IMR-90 (cell line): ENCODE measurements around the gene PQBP1. TPM values are rescaled to one million over a fixed set of nuclear protein-coding genes. Genes with fewer than 3 reads are reported as not detected.
A peak's percentile ranks its signal among the peaks of the same experiment; 100 is the strongest.

Experiments
- ATAC-seq: fragments of 200-7000 bp; cut with Tn5 transposase; 2 replicates; pipeline ENCODE4 v1.9.1; 2020; ENCODE audit warnings: low read depth, mild to moderate bottlenecking, moderate library complexity
- BruUV-seq: library from RNA; stranded (reverse); fragments of 400-500 nt; replicated peaks from 2 replicates; lab custom pipeline; 2021; lab: Mats Ljungman, UMichigan
- CTCF ChIA-PET: fragments of 300-600 bp; formaldehyde crosslinking; extraction: SDS; loops from one replicate; lab custom pipeline; 2021; ENCODE audit warnings: antibody characterized with exemption; lab: Yijun Ruan, JAX
- POLR2A ChIA-PET: fragments of 300-600 bp; sonication (Branson Sonifier 250); formaldehyde crosslinking; loops from one replicate; lab custom pipeline; 2022; ENCODE audit warnings: antibody characterized with exemption; ENCODE audit not compliant: unreplicated experiment; lab: Charles Lee
- DNase-seq: peaks from one replicate; pipeline ENCODE4 v3.0.0; 2013
- H2AFZ ChIP-seq: replicated peaks from 2 replicates; pipeline ENCODE3; 2013; ENCODE audit warnings: low read length, mild to moderate bottlenecking; ENCODE audit not compliant: poor library complexity
- H2AK5ac ChIP-seq: 2 replicates; pipeline ENCODE4 v1.6.1; 2013; ENCODE audit warnings: low read depth, low read length, inconsistent platforms
- H2AK9ac ChIP-seq: replicated peaks from 2 replicates; pipeline ENCODE3; 2013; ENCODE audit warnings: mild to moderate bottlenecking, low read depth, low read length, moderate library complexity; ENCODE audit not compliant: poor library complexity
- H2BK120ac ChIP-seq: 2 replicates; pipeline ENCODE4 v1.6.1; 2013; ENCODE audit warnings: low read depth, low read length, inconsistent platforms
- H2BK15ac ChIP-seq: 3 replicates; pipeline ENCODE4 v1.6.1; 2013; ENCODE audit warnings: low read depth, low read length, inconsistent platforms
- H2BK20ac ChIP-seq: 2 replicates; pipeline ENCODE4 v1.6.1; 2013; ENCODE audit warnings: low read depth, mild to moderate bottlenecking, inconsistent platforms, low read length, moderate library complexity
- H2BK5ac ChIP-seq: 2 replicates; pipeline ENCODE4 v1.6.1; 2013; ENCODE audit warnings: mild to moderate bottlenecking, low read depth, low read length, inconsistent platforms; ENCODE audit not compliant: poor library complexity, severe bottlenecking
- H3K14ac ChIP-seq: replicated peaks from 2 replicates; pipeline ENCODE4 v1.6.1; 2013; ENCODE audit warnings: low read depth, low read length, inconsistent platforms
- H3K18ac ChIP-seq: 2 replicates; pipeline ENCODE4 v1.6.1; 2013; ENCODE audit warnings: low read depth, low read length, control low read depth
- H3K23ac ChIP-seq: 2 replicates; pipeline ENCODE4 v1.6.1; 2013; ENCODE audit warnings: low read depth, low read length, inconsistent platforms
- H3K27ac ChIP-seq: 2 replicates; pipeline ENCODE4 v1.5.1; 2013; ENCODE audit warnings: mild to moderate bottlenecking, control low read depth, low read length; ENCODE audit not compliant: insufficient read depth
- H3K27me3 ChIP-seq: 2 replicates; pipeline ENCODE4 v1.6.1; 2013; ENCODE audit warnings: low read length; ENCODE audit not compliant: control insufficient read depth, insufficient read depth
- H3K36me3 ChIP-seq: 2 replicates; pipeline ENCODE4 v1.6.1; 2013; ENCODE audit warnings: low read length, mixed read lengths; ENCODE audit not compliant: control insufficient read depth, insufficient read depth
- H3K4ac ChIP-seq: 2 replicates; pipeline ENCODE4 v1.6.1; 2013; ENCODE audit warnings: low read depth, low read length, inconsistent platforms
- H3K4me1 ChIP-seq: 2 replicates; pipeline ENCODE4 v1.6.1; 2013; ENCODE audit warnings: low read length, mixed read lengths; ENCODE audit not compliant: control insufficient read depth, insufficient read depth
- H3K4me2 ChIP-seq: 2 replicates; pipeline ENCODE4 v1.6.1; 2013; ENCODE audit warnings: low read depth, mild to moderate bottlenecking, control low read depth, low read length, moderate library complexity
- H3K4me3 ChIP-seq: 2 replicates; pipeline ENCODE4 v1.5.1; 2013; ENCODE audit warnings: low read depth, mild to moderate bottlenecking, control low read depth, low read length, moderate library complexity; ENCODE audit not compliant: insufficient read depth
- H3K56ac ChIP-seq: 2 replicates; pipeline ENCODE4 v1.6.1; 2013; ENCODE audit warnings: low read length, inconsistent platforms; ENCODE audit not compliant: insufficient read depth; ENCODE audit errors: extremely low read depth
- H3K79me1 ChIP-seq, 2 experiments: 2 replicates each; pipeline ENCODE4 v1.6.1; 2013; ENCODE audit warnings: low read length in 2 of 2, inconsistent platforms in 1 of 2, low read depth in 1 of 2
- H3K9ac ChIP-seq: 2 replicates; pipeline ENCODE4 v1.6.1; 2013; ENCODE audit warnings: low read depth, low read length, control low read depth
- H3K9me1 ChIP-seq: 2 replicates; pipeline ENCODE4 v1.6.1; 2013; ENCODE audit warnings: low read length, inconsistent platforms; ENCODE audit not compliant: insufficient read depth
- H3K9me3 ChIP-seq: 2 replicates; pipeline ENCODE4 v1.6.1; 2013; ENCODE audit warnings: low read length; ENCODE audit not compliant: control insufficient read depth, insufficient read depth
- H4K20me1 ChIP-seq: 2 replicates; pipeline ENCODE4 v1.6.1; 2013; ENCODE audit warnings: low read length, inconsistent platforms; ENCODE audit not compliant: insufficient read depth
- H4K5ac ChIP-seq: 2 replicates; pipeline ENCODE4 v1.6.1; 2013; ENCODE audit warnings: mild to moderate bottlenecking, low read depth, low read length, control low read depth
- H4K8ac ChIP-seq, 2 experiments: 2 replicates each; pipeline ENCODE4 v1.6.1; 2013; ENCODE audit warnings: low read depth in 2 of 2, low read length in 2 of 2, control low read depth in 1 of 2, inconsistent platforms in 1 of 2
- H4K91ac ChIP-seq: 2 replicates; pipeline ENCODE4 v1.6.1; 2013; ENCODE audit warnings: low read depth, low read length, inconsistent platforms; ENCODE audit not compliant: insufficient read depth
- BHLHE40 ChIP-seq: fragments of 150-350 bp; IDR thresholded peaks from 2 replicates; pipeline ENCODE4 v1.6.1; 2016; ENCODE audit warnings: mild to moderate bottlenecking, low read depth, low read length
- CEBPB ChIP-seq: IDR thresholded peaks from 2 replicates; pipeline ENCODE4 v1.6.1; 2012; ENCODE audit warnings: low read depth, low read length, improper control_type of control experiment
- CHD1 ChIP-seq: IDR thresholded peaks from 2 replicates; pipeline ENCODE4 v1.6.1; 2012; ENCODE audit warnings: low read depth, low read length, improper control_type of control experiment
- FOS ChIP-seq: fragments of 150-350 bp; IDR thresholded peaks from 2 replicates; pipeline ENCODE4 v1.6.1; 2016; ENCODE audit warnings: low read depth, low read length
- MAZ ChIP-seq: IDR thresholded peaks from 2 replicates; pipeline ENCODE4 v1.6.1; 2012; ENCODE audit warnings: low read depth, mild to moderate bottlenecking, low read length, improper control_type of control experiment, moderate library complexity, borderline replicate concordance
- MXI1 ChIP-seq: IDR thresholded peaks from 2 replicates; pipeline ENCODE4 v1.6.1; 2012; ENCODE audit warnings: low read depth, mild to moderate bottlenecking, low read length, moderate library complexity, borderline replicate concordance
- NFE2L2 ChIP-seq: fragments of 150-350 bp; IDR thresholded peaks from 2 replicates; pipeline ENCODE4 v1.6.1; 2016; ENCODE audit warnings: low read depth, mild to moderate bottlenecking, low read length
- POLR2A ChIP-seq: IDR thresholded peaks from 2 replicates; pipeline ENCODE4 v1.6.1; 2012; ENCODE audit warnings: mild to moderate bottlenecking, low read depth, low read length
- RAD21 ChIP-seq: IDR thresholded peaks from 2 replicates; pipeline ENCODE4 v1.6.1; 2012; ENCODE audit warnings: low read length, improper control_type of control experiment
- RCOR1 ChIP-seq: IDR thresholded peaks from 2 replicates; pipeline ENCODE4 v1.6.1; 2012; ENCODE audit warnings: mild to moderate bottlenecking, low read length, improper control_type of control experiment; ENCODE audit not compliant: insufficient replicate concordance
- SMC3 ChIP-seq: fragments of 150-350 bp; IDR thresholded peaks from 2 replicates; pipeline ENCODE4 v1.6.1; 2016; ENCODE audit warnings: low read depth, mild to moderate bottlenecking, antibody characterized with exemption, low read length, moderate library complexity
- WGBS, 2 experiments: methylation state at CpG; one replicate each; pipeline versions ENCODE4 v1.1.5 to v1.1.7; 2013; ENCODE audit warnings: missing lambda C conversion rate in 2 of 2; ENCODE audit not compliant: insufficient read length in 1 of 2; ENCODE audit errors: extremely low coverage in 2 of 2; 5-methylcytosine and 5-hydroxymethylcytosine counted together
- dilution Hi-C: fragments of 300-500 bp; cut with HindIII; formaldehyde crosslinking; loops from one replicate; pipeline ENCODE4 v1.14.3; 2018; ENCODE audit warnings: low sequenced_read_pairs; ENCODE audit not compliant: unreplicated experiment
- in situ Hi-C: fragments of 300-500 bp; cut with MboI; formaldehyde crosslinking; loops from 3 replicates; pipeline ENCODE4 v1.14.3; 2019; ENCODE audit warnings: low sequenced_read_pairs, inconsistent platforms, mixed read lengths
- intact Hi-C: fragments of 100-400 bp; cut with micrococcal nuclease; formaldehyde crosslinking; loops from 2 replicates; pipeline ENCODE4 v1.10.0; 2022
- polyA plus RNA-seq, 3 experiments: library from polyadenylated mRNA; depleted of rRNA; stranded (reverse); fragments of >200 nt; gene quantifications; 2 replicates each; pipeline ENCODE4 v1.2.3, GENCODE V29; 2012; ENCODE audit warnings: low replicate concordance in 1 of 3
- total RNA-seq: library from RNA; depleted of rRNA; stranded (reverse); fragments of >200 nt; gene quantifications from 2 replicates; pipeline ENCODE4 v1.2.3, GENCODE V29; 2012
- TF ChIP-seq, protein P1 (sequence below): conservative IDR thresholded peaks from 2 replicates; pipeline ENCODE4 v1.5.1; 2012; ENCODE audit warnings: mild to moderate bottlenecking, low read depth, low read length, improper control_type of control experiment

The PQBP1 gene
- total and polyA plus RNA-seq, 2 of the 4 experiments (the other 2 are of a cell fraction), result 96.4 to 120 TPM

DNA sequence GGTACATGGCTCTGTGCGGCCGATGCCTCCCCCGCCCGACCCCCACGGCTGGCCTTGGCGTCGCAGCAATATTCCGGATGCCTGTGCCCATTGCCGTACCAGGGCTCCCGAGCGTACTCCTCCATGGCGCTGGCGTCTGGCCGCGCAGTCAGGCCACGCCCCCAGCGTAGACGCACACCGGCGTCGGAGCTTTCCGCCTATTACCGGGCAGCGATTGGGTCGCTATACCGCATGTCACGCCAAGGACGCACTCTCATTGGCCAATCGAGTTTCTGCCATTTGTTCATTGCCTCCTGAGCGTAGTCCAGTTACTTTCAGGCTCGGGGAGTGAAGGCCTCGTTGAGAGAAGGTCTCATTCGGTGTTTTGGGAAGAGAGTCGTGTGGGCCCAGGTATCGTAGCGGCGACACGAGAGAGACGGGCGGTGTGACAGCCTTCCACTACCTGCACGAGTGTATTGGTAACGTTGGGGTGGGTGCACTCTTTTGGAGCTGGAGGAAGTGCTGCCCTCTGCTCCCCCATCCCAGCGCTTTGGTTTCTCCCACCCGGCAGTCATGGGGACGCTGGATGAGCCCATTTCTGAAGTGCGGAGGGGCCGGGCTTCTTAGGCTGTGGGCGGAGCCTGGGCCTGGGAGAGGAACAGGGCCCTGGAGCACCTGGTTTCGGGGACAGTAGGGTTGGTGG is at the start of gene PQBP1, which contains the start of gene TIMM17B (continued):
- peak; percentile 3; the same call in 1 of the 2 replicates for TF ChIP-seq MXI1
- TF ChIP-seq POLR2A, result peak; percentile 86
- no peak for TF ChIP-seq RCOR1
- TF ChIP-seq CHD1, result peak; percentile 73; the same call in 1 of the 2 replicates
- TF ChIP-seq SMC3, result no peak
- TF ChIP-seq NFE2L2, result no peak
- no peak for TF ChIP-seq RAD21

DNA sequence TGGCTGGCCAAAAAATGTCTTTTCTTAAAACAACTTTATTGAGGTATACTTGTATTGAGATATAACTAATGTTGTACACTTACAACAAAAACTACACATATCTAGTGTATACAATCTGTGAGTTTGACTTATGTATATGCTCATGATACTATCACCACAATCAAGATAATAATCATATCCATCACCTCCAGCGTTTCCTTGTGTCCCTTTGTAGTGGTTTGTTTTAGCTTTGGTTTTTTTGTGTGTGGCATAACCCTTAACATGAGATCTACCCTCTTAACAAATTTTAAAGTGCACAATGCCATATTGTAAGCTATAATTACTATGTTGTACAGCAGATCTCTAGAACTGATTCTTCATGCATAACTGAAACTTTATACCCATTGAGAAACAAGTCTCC is 48.9 kb upstream of the PQBP1 start:
- Histone ChIP-seq H3K18ac (no peak overlapping the region), H2BK5ac (no peak overlapping the region), H3K9ac (no peak overlapping the region), H3K27ac (no peak overlapping the region), H3K23ac (no peak overlapping the region), H4K91ac (no peak overlapping the region), H3K9me1 (no peaks in the 10 kb centered on the region), H2BK20ac (no peak overlapping the region), H3K4me1 (no peaks in the 10 kb centered on the region), H3K4me3 (no peak overlapping the region), H3K4ac (no peak overlapping the region), H3K9me3 (no peaks in the 10 kb centered on the region; the same call in 1 of the 2 replicates), H2AFZ (no peak overlapping the region), H2BK120ac (no peak overlapping the region), H2AK9ac (no peak overlapping the region), H4K20me1 (no peaks in the 10 kb centered on the region), H3K56ac (no peak overlapping the region), H3K79me1 (no peaks in the 10 kb centered on the region), H2BK15ac (no peak overlapping the region), H4K5ac (no peak overlapping the region), H2AK5ac (no peak overlapping the region), H3K36me3 (no peaks in the 10 kb centered on the region), H3K14ac (no peak overlapping the region), H4K8ac (no peak overlapping the region), H3K27me3 (0 out of 2 replicates have a peak, but pooled peaks cover 1% of the 10 kb centered on the region), H3K4me2 (no peak overlapping the region)
- POLR2A ChIA-PET, result no interaction called here
- intact Hi-C loops, result no loop called here
- in situ Hi-C loops, result no loop called here
- dilution Hi-C loops, result no loop called here
- TF ChIP-seq NFE2L2 (no peak), CEBPB (no peak), CHD1 (no peak), SMC3 (no peak), MXI1 (no peak), BHLHE40 (no peak), RAD21 (no peak), RCOR1 (no peak), FOS (no peak), MAZ (no peak), POLR2A (no peak)
- TF ChIP-seq, protein P1, sequence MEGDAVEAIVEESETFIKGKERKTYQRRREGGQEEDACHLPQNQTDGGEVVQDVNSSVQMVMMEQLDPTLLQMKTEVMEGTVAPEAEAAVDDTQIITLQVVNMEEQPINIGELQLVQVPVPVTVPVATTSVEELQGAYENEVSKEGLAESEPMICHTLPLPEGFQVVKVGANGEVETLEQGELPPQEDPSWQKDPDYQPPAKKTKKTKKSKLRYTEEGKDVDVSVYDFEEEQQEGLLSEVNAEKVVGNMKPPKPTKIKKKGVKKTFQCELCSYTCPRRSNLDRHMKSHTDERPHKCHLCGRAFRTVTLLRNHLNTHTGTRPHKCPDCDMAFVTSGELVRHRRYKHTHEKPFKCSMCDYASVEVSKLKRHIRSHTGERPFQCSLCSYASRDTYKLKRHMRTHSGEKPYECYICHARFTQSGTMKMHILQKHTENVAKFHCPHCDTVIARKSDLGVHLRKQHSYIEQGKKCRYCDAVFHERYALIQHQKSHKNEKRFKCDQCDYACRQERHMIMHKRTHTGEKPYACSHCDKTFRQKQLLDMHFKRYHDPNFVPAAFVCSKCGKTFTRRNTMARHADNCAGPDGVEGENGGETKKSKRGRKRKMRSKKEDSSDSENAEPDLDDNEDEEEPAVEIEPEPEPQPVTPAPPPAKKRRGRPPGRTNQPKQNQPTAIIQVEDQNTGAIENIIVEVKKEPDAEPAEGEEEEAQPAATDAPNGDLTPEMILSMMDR, result no peak
- no TSS peak for BruUV-seq
- no peak for ATAC-seq
- no CpG with 5 or more reads among the region's 1 CpG for WGBS, 2 experiments
- CTCF ChIA-PET, result no interaction called here
- no peak for DNase-seq
